ENCODE measurements around the gene PRKAB1. TPM values are rescaled to one million over a fixed set of nuclear protein-coding genes. Genes with fewer than 3 reads are reported as not detected.

The PRKAB1 gene
- total RNA-seq, 2 donors from 2014 or later: 9.3 to 10.9 TPM

DNA sequence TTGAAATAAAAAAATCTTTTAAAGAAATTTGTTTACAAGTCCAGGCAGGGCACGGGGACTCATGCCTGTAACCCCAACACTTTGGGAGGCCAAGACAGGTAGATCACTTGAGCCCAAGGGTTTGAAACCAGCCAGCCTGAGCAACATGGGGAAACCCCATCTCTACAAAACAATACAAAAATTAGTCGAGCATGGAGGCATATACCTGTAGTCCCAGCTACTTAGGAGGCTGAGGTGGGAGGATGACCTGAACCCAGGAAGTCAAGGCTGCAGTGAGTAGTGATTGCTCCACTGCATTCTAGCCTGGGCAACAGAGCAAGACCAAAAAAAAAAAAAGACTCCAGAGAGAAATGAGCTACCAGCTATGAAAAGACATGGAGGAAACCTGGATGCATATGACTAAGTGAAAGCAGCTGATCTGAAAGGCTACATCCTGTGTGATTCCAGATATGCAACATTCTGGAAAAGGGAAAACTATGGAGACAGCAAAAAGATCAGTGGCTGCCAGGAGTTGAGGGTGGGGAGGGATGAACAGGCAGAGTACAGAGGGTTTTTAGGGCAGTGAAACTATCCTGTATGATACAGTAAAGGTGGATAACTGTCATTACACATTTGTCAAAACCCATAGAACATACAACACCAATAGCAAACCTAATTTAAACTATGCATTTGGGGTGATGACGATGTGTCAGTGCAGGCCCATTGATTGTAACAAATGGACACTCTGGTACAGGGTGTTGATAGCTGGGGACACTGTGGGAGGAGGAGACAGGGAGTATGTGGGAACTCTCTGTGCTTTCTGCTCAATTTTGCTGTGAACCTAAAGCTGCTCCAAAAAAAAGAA is 59.9 kb downstream of the PRKAB1 start:
- no peak for DNase-seq (ENCODE audit: low spot score)
- TF ChIP-seq, protein P1, sequence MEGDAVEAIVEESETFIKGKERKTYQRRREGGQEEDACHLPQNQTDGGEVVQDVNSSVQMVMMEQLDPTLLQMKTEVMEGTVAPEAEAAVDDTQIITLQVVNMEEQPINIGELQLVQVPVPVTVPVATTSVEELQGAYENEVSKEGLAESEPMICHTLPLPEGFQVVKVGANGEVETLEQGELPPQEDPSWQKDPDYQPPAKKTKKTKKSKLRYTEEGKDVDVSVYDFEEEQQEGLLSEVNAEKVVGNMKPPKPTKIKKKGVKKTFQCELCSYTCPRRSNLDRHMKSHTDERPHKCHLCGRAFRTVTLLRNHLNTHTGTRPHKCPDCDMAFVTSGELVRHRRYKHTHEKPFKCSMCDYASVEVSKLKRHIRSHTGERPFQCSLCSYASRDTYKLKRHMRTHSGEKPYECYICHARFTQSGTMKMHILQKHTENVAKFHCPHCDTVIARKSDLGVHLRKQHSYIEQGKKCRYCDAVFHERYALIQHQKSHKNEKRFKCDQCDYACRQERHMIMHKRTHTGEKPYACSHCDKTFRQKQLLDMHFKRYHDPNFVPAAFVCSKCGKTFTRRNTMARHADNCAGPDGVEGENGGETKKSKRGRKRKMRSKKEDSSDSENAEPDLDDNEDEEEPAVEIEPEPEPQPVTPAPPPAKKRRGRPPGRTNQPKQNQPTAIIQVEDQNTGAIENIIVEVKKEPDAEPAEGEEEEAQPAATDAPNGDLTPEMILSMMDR (IDR thresholded peaks at IDR 0.05): no peak
- Histone ChIP-seq H3K4me3 (no peak overlapping the region), H3K9me3 (no peaks in the 10 kb centered on the region), H3K27me3 (no peaks in the 10 kb centered on the region), H3K36me3 (no peaks in the 10 kb centered on the region), H3K4me1 (no peaks in the 10 kb centered on the region), H3K27ac (no peak overlapping the region)

DNA sequence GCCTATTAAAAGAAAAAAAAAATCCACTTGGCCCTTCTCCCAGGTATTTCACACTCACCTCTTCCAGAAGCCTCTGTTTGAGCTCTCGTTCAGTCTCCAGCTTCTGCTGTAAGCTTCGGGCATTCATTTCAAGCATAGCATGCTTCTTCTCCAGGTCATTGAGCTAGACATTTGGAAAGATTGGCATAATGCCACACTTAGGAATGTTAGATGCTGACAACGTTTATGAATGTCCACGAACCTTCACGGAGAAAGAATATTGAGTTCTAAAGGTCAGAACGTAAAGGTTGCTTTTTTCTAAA is 60.5 kb downstream of the PRKAB1 start:
- Histone ChIP-seq H3K4me3 (no peak overlapping the region), H3K27ac (no peak overlapping the region), H3K9me3 (no peaks in the 10 kb centered on the region), H3K27me3 (no peaks in the 10 kb centered on the region), H3K4me1 (no peaks in the 10 kb centered on the region), H3K36me3 (no peaks in the 10 kb centered on the region)
- DNase-seq (ENCODE audit: low spot score): no peak
- TF ChIP-seq, protein P1 (IDR thresholded peaks at IDR 0.05): no peak

DNA sequence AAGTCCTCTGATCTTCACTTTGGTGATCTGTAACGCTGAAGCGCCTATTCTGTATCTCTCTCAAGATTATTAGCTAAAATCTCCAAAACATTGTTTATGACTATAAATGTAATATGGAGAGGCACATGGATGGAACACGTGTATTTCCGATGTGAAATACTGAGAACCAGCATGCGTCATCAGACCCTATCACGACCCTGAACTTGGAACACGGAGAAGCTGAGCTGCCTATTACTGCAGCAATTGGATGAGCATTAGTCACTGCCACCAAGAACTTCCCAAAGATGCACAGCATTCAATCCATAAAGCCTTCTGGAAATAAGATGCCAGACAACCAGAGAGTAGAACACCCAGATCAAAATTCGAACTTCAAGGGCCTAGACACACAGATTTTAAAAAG is 61.9 kb downstream of the PRKAB1 start:
- TF ChIP-seq, protein P1 (IDR thresholded peaks at IDR 0.05): no peak
- no peaks in the 10 kb centered on the region for H3K27me3 ChIP-seq
- DNase-seq (ENCODE audit: low spot score): no peak
- H3K4me3 ChIP-seq: no peak overlapping the region
- no peaks in the 10 kb centered on the region for H3K36me3 ChIP-seq
- no peaks in the 10 kb centered on the region for H3K9me3 ChIP-seq
- no peak overlapping the region for H3K27ac ChIP-seq
- no peaks in the 10 kb centered on the region for H3K4me1 ChIP-seq

DNA sequence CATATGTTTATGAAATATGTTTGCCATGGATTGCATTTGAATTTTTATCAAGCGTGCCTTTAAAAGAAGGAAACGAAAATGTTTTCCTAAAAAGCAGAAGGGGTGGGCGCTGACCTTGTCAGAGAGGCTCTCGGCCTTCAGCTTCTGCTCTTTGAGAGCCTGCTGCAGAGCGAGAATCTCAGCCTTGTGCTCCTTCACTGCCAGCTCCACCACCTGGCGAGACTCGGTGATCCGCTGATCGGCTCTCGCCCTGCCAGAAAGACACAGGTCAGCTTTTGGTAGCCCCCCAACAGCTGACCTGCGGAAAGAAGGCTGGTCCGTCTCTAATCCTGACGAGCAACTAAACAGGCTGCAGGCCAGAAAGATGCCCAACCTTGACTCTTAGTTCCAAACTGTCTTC is 62.4 kb downstream of the PRKAB1 start:
- no peaks in the 10 kb centered on the region for H3K36me3 ChIP-seq
- H3K27me3 ChIP-seq: no peaks in the 10 kb centered on the region
- no peaks in the 10 kb centered on the region for H3K4me1 ChIP-seq
- H3K27ac ChIP-seq: no peak overlapping the region
- TF ChIP-seq, protein P1 (IDR thresholded peaks at IDR 0.05): no peak
- DNase-seq (ENCODE audit: low spot score): no peak
- H3K9me3 ChIP-seq: no peaks in the 10 kb centered on the region
- H3K4me3 ChIP-seq: no peak overlapping the region

MicroRNAs within 50 kb of the gene (microRNA counts, 767-probe panel; counts per million panel counts)
- 0 to 1,333 counts per million in 2 donors for microRNA hsa-miR-1178

Small RNAs within 50 kb of the gene (microRNA-seq; reads per million reads assigned to microRNA genes)
- gene MIR1178 (ENCODE audit: borderline number of aligned reads in 2 of 2, borderline replicate concordance in 1 of 2): 0 reads per million in 2 donors

Other genes starting within 250 kb of the PRKAB1 start
- gene TMEM233, start 74.4 kb upstream of the PRKAB1 start, total RNA-seq: under 1 TPM; 0.11 to 0.28 TPM
- 1 to 10 TPM in 1 of 2 donors, under 1 TPM in 1; 0.79 to 1.2 TPM for gene CIT, start 209.2 kb downstream of the PRKAB1 start, total RNA-seq